ENCODE results near the gene CRISP3. TPM values are rescaled to one million over a fixed set of nuclear protein-coding genes. Genes with fewer than 3 reads are reported as not detected.

The CRISP3 gene, protein sequence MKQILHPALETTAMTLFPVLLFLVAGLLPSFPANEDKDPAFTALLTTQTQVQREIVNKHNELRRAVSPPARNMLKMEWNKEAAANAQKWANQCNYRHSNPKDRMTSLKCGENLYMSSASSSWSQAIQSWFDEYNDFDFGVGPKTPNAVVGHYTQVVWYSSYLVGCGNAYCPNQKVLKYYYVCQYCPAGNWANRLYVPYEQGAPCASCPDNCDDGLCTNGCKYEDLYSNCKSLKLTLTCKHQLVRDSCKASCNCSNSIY
- total RNA-seq, result not detected in 2 replicates

GRCh38 chr6:49744259-49744658 lies at the start of gene CRISP3:
Gene CRISP3, minus strand, starts transcription at chr6:49744388. Its CDS starts 21 bp downstream, at chr6:49744367.

GRCh38 chr6:49787176-49787575 lies 43.0 kb upstream of the CRISP3 start, which contains the start of gene PGK2:
Gene PGK2, minus strand, starts transcription at chr6:49787285. Its CDS starts 98 bp downstream, at chr6:49787187.

GRCh38 chr6:49713346-49713745 lies 30.8 kb downstream of the CRISP3 start, which contains the start of gene CRISP2:
Gene CRISP2, minus strand, starts transcription at chr6:49713543. Its CDS starts 4,347 bp downstream, at chr6:49709196.

Other genes starting within 250 kb of the CRISP3 start
- gene GLYATL3, start 244.5 kb downstream of the CRISP3 start, total RNA-seq, result not detected in 2 replicates
- gene C6orf141, start 193.7 kb downstream of the CRISP3 start, total RNA-seq, result 0.12 TPM in 1 of 2 replicates, not detected in the other
- gene RHAG, start 107.5 kb downstream of the CRISP3 start, total RNA-seq, result not detected in 2 replicates
- not detected in 2 replicates for gene CRISP2, start 30.8 kb downstream of the CRISP3 start, total RNA-seq
- not detected in 2 replicates for gene PGK2, start 42.9 kb upstream of the CRISP3 start, total RNA-seq
- not detected in 2 replicates for gene CRISP1, start 122.1 kb upstream of the CRISP3 start, total RNA-seq
- not detected in 2 replicates for gene DEFB114, start 219.8 kb upstream of the CRISP3 start, total RNA-seq
- not detected in 2 replicates for gene DEFB113, start 225.2 kb upstream of the CRISP3 start, total RNA-seq